Cortex of kidney (tissue), 1 donor: ENCODE results near the gene TBX6.

ENCODE experiments used
- DNase-seq: peaks from one replicate; lab custom pipeline; 2025; lab: John Stamatoyannopoulos, UW

The TBX6 gene

GRCh38 chr16:30086291-30087140 is 5.2 kb downstream of the TBX6 start:
- no peak for DNase-seq

- DNase-seq: no peak
These were observed 5.9 kb downstream of the TBX6 start for GRCh38 chr16:30085820-30086219.

GRCh38 chr16:30085247-30085646 is 6.5 kb downstream of the TBX6 start:
- no peak for DNase-seq

- DNase-seq: no peak
These were observed 6.9 kb downstream of the TBX6 start for GRCh38 chr16:30084816-30085159.

- DNase-seq: no peak
These were observed 7.5 kb downstream of the TBX6 start for GRCh38 chr16:30084096-30084815.

GRCh38 chr16:30083216-30084055 is 8.3 kb downstream of the TBX6 start:
- no peak for DNase-seq

GRCh38 chr16:30082545-30083090 is 9.1 kb downstream of the TBX6 start:
- no peak for DNase-seq

- DNase-seq: no peak
These were observed 12.2 kb downstream of the TBX6 start for GRCh38 chr16:30079480-30079879.

- no peak for DNase-seq
These were observed 13.0 kb downstream of the TBX6 start for GRCh38 chr16:30078744-30079143.

GRCh38 chr16:30077656-30078055 is 14.1 kb downstream of the TBX6 start:
- no peak for DNase-seq

- DNase-seq: no peak
These were observed 15.4 kb downstream of the TBX6 start for GRCh38 chr16:30076276-30076791.

GRCh38 chr16:30075503-30076275 is 16.0 kb downstream of the TBX6 start, which contains the start of gene PPP4C:
TSS of gene PPP4C (plus strand) at chr16:30075994. CDS start at chr16:30076378, 384 bp downstream.
- no peak for DNase-seq

- DNase-seq: no peak
These were observed 21.2 kb downstream of the TBX6 start for GRCh38 chr16:30070490-30070889.

GRCh38 chr16:30069611-30070462 is 21.9 kb downstream of the TBX6 start:
- no peak for DNase-seq

GRCh38 chr16:30068750-30069610 is 22.7 kb downstream of the TBX6 start:
- no peak for DNase-seq

GRCh38 chr16:30068333-30068732 is 23.4 kb downstream of the TBX6 start:
- DNase-seq: no peak

- DNase-seq: no peak
These were observed 24.2 kb downstream of the TBX6 start for GRCh38 chr16:30067584-30067916.

GRCh38 chr16:30066761-30067583 is 24.8 kb downstream of the TBX6 start:
- DNase-seq: no peak
